Measurements from ENCODE around the gene PRPSAP1. TPM values are rescaled to one million over a fixed set of nuclear protein-coding genes. Genes with fewer than 3 reads are reported as not detected.
"Not testable (repeated sequence)": the region's sequence is repeated elsewhere in the genome, so short reads cannot be mapped to it uniquely, and the experiment has no call there.

Gene PRPSAP1
- total RNA-seq, 2 experiments from 2014 or later = 63.9 to 64.7 TPM

GRCh38 chr17:76365256-76365903 lies 11.7 kb upstream of the PRPSAP1 start:
- CTCF ChIA-PET = interaction anchor here (0.7 to 6.3 kb wide), 6 partner anchors 13 to 258 kb away, joined by 3 to 45 read pairs (median 4); partner anchors contain the start of gene SPHK1
- no peak overlapping the region for H3K27ac Mint-ChIP-seq
- no peaks in the 10 kb centered on the region for H3K27me3 Mint-ChIP-seq
- no peaks in the 10 kb centered on the region for H3K9me3 Mint-ChIP-seq (ENCODE audit: low read depth)
- no peak for DNase-seq
- no peak for ATAC-seq
- H3K4me1 Mint-ChIP-seq = no peaks in the 10 kb centered on the region
- H3K36me3 Mint-ChIP-seq = no peaks in the 10 kb centered on the region
- no peak overlapping the region for H3K4me3 Mint-ChIP-seq

- ATAC-seq (no peak), DNase-seq (no peak)
- Mint-ChIP-seq H3K27me3 (no peaks in the 10 kb centered on the region), H3K36me3 (no peaks in the 10 kb centered on the region), H3K27ac (no peak overlapping the region), H3K4me1 (no peaks in the 10 kb centered on the region), H3K4me3 (no peak overlapping the region), H3K9me3 (ENCODE audit: low read depth) (no peaks in the 10 kb centered on the region)
- CTCF ChIA-PET = interaction anchor here (0.7 to 6.3 kb wide), 5 partner anchors 13 to 64 kb away, joined by 3 to 45 read pairs (median 3); partner anchors contain the start of gene SPHK1
Measured at GRCh38 chr17:76363107-76363842, 9.6 kb upstream of the PRPSAP1 start.

- peaks cover 5% of the 10 kb centered on the region for H3K4me1 Mint-ChIP-seq
- no peak overlapping the region for H3K27ac Mint-ChIP-seq
- ATAC-seq (no peak), DNase-seq (no peak)
- CTCF ChIA-PET = interaction anchor here (1.4 kb wide), 1 partner anchor 37 kb away, joined by 4 read pairs; no protein-coding TSS in a partner anchor
- H3K36me3 Mint-ChIP-seq = no peaks in the 10 kb centered on the region
- no peaks in the 10 kb centered on the region for H3K9me3 Mint-ChIP-seq (ENCODE audit: low read depth)
- no peak overlapping the region for H3K4me3 Mint-ChIP-seq
- no peaks in the 10 kb centered on the region for H3K27me3 Mint-ChIP-seq
Measured at GRCh38 chr17:76360461-76360860, 6.7 kb upstream of the PRPSAP1 start.

- H3K27ac Mint-ChIP-seq; H3K27me3 Mint-ChIP-seq; ATAC-seq; H3K4me3 Mint-ChIP-seq; H3K36me3 Mint-ChIP-seq; H3K9me3 Mint-ChIP-seq (ENCODE audit: low read depth); DNase-seq: not testable (repeated sequence)
- CTCF ChIA-PET = interaction anchor here (1.4 kb wide), 1 partner anchor 38 kb away, joined by 4 read pairs; no protein-coding TSS in a partner anchor
- peaks cover 10% of the 10 kb centered on the region for H3K4me1 Mint-ChIP-seq
Measured at GRCh38 chr17:76359776-76360175, 6.1 kb upstream of the PRPSAP1 start.

- CTCF ChIA-PET = interaction anchor here (1.4 kb wide), 1 partner anchor 38 kb away, joined by 4 read pairs; no protein-coding TSS in a partner anchor
- H3K9me3 Mint-ChIP-seq (ENCODE audit: low read depth) = no peaks in the 10 kb centered on the region
- H3K4me1 Mint-ChIP-seq = peaks cover 13% of the 10 kb centered on the region
- H3K4me3 Mint-ChIP-seq = no peak overlapping the region
- ATAC-seq = no peak
- DNase-seq = no peak
- H3K27me3 Mint-ChIP-seq = no peaks in the 10 kb centered on the region
- no peaks in the 10 kb centered on the region for H3K36me3 Mint-ChIP-seq
- no peak overlapping the region for H3K27ac Mint-ChIP-seq
Measured at GRCh38 chr17:76359375-76359774, 5.7 kb upstream of the PRPSAP1 start.

- Mint-ChIP-seq H3K36me3 (no peaks in the 10 kb centered on the region), H3K27me3 (no peaks in the 10 kb centered on the region), H3K27ac (no peak overlapping the region), H3K4me1 (peaks cover 21% of the 10 kb centered on the region), H3K4me3 (no peak overlapping the region), H3K9me3 (ENCODE audit: low read depth) (no peaks in the 10 kb centered on the region)
- ATAC-seq (no peak), DNase-seq (no peak)
- CTCF ChIA-PET = interaction anchor here (0.7 to 2.4 kb wide), 3 partner anchors 19 to 42 kb away, joined by 3 to 13 read pairs (median 3); partner anchors contain the start of gene SPHK1
Measured at GRCh38 chr17:76357597-76358158, 4.0 kb upstream of the PRPSAP1 start.

GRCh38 chr17:76356803-76357456 lies 3.2 kb upstream of the PRPSAP1 start:
- no peak overlapping the region for H3K4me3 Mint-ChIP-seq
- no peak overlapping the region for H3K27ac Mint-ChIP-seq
- no peaks in the 10 kb centered on the region for H3K9me3 Mint-ChIP-seq (ENCODE audit: low read depth)
- H3K27me3 Mint-ChIP-seq = no peaks in the 10 kb centered on the region
- H3K36me3 Mint-ChIP-seq = peaks cover 1% of the 10 kb centered on the region
- CTCF ChIA-PET = interaction anchor here (2.4 kb wide), 1 partner anchor 28 kb away, joined by 13 read pairs; the partner anchor contains the start of gene SPHK1
- H3K4me1 Mint-ChIP-seq = peaks cover 26% of the 10 kb centered on the region
- DNase-seq (no peak), ATAC-seq (no peak)

- Mint-ChIP-seq H3K4me3 (peak overlapping the region; percentile 98), H3K36me3 (peaks cover 4% of the 10 kb centered on the region), H3K4me1 (peaks cover 34% of the 10 kb centered on the region), H3K9me3 (ENCODE audit: low read depth) (no peaks in the 10 kb centered on the region), H3K27me3 (no peaks in the 10 kb centered on the region), H3K27ac (peak overlapping the region; percentile 62)
- ATAC-seq = no peak
- peak; percentile 51 for DNase-seq
- CTCF ChIA-PET = interaction anchor here (0.8 to 5.1 kb wide), 6 partner anchors 12 to 43 kb away, joined by 3 to 83 read pairs (median 6); partner anchors contain the start of gene SPHK1
Measured at GRCh38 chr17:76354747-76355310, 1.1 kb upstream of the PRPSAP1 start.

GRCh38 chr17:76354317-76354729 lies 607 bp upstream of the PRPSAP1 start:
- Mint-ChIP-seq H3K27me3 (no peaks in the 10 kb centered on the region), H3K27ac (peak overlapping the region; percentile 99), H3K4me3 (peak overlapping the region; percentile 98), H3K36me3 (peaks cover 4% of the 10 kb centered on the region), H3K9me3 (ENCODE audit: low read depth) (no peaks in the 10 kb centered on the region), H3K4me1 (peaks cover 34% of the 10 kb centered on the region)
- DNase-seq = no peak
- ATAC-seq = no peak
- CTCF ChIA-PET = interaction anchor here (1.0 to 5.1 kb wide), 10 partner anchors 18 to 340 kb away, joined by 3 to 83 read pairs (median 8); partner anchors contain the start of genes EXOC7 and SPHK1

GRCh38 chr17:76353004-76353598 lies 615 bp downstream of the PRPSAP1 start:
- ATAC-seq (peak; percentile 3), DNase-seq (peak; percentile 49)

GRCh38 chr17:76351526-76352071 lies 2.1 kb downstream of the PRPSAP1 start:
- no peak overlapping the region for H3K27ac Mint-ChIP-seq
- CTCF ChIA-PET = interaction anchor here (0.9 to 5.1 kb wide), 8 partner anchors 13 to 230 kb away, joined by 5 to 83 read pairs (median 8); partner anchors contain the start of gene SPHK1
- peaks cover 11% of the 10 kb centered on the region for H3K36me3 Mint-ChIP-seq
- DNase-seq (no peak), ATAC-seq (no peak)
- H3K4me3 Mint-ChIP-seq = peak overlapping the region; percentile 1
- peaks cover 29% of the 10 kb centered on the region for H3K4me1 Mint-ChIP-seq
- no peaks in the 10 kb centered on the region for H3K9me3 Mint-ChIP-seq (ENCODE audit: low read depth)
- H3K27me3 Mint-ChIP-seq = no peaks in the 10 kb centered on the region

More at GRCh38 chr17:76353004-76353598, 615 bp downstream of the PRPSAP1 start:
- Mint-ChIP-seq H3K9me3 (ENCODE audit: low read depth) (no peaks in the 10 kb centered on the region), H3K4me1 (peaks cover 34% of the 10 kb centered on the region), H3K36me3 (peaks cover 4% of the 10 kb centered on the region), H3K27ac (peak overlapping the region; percentile 99), H3K27me3 (no peaks in the 10 kb centered on the region), H3K4me3 (peak overlapping the region; percentile 98)
- CTCF ChIA-PET = interaction anchor here (0.6 to 5.1 kb wide), 16 partner anchors 9 to 1853 kb away, joined by 3 to 83 read pairs (median 6); partner anchors contain the start of genes EXOC7 and SPHK1

GRCh38 chr17:76350463-76350862 lies 3.3 kb downstream of the PRPSAP1 start:
- DNase-seq (no peak), ATAC-seq (no peak)
- Mint-ChIP-seq H3K4me1 (peaks cover 29% of the 10 kb centered on the region), H3K4me3 (no peak overlapping the region), H3K36me3 (peaks cover 11% of the 10 kb centered on the region), H3K27ac (no peak overlapping the region), H3K27me3 (no peaks in the 10 kb centered on the region), H3K9me3 (ENCODE audit: low read depth) (no peaks in the 10 kb centered on the region)
- CTCF ChIA-PET = interaction anchor here (5.1 kb wide), 1 partner anchor 33 kb away, joined by 83 read pairs; the partner anchor contains the start of gene SPHK1
